Transverse colon (tissue), 4 donors: ENCODE results near the gene CRELD2. TPM values are rescaled to one million over a fixed set of nuclear protein-coding genes. Genes with fewer than 3 reads are reported as not detected.

Experiments used
- DNase-seq: peaks from one replicate; pipeline ENCODE4 v3.0.0-alpha.2; 2019
- H3K27ac ChIP-seq, 4 donors: fragments of 200-600 bp; sonication (generic); 2 replicates each; pipeline ENCODE4 v1.5.1; 2016 to 2018; ENCODE audit warnings: inconsistent platforms in 4 of 4
- H3K27me3 ChIP-seq: fragments of 200-600 bp; sonication (generic); 2 replicates; pipeline ENCODE4 v1.5.1; 2017; ENCODE audit warnings: inconsistent platforms
- H3K36me3 ChIP-seq, 4 donors: fragments of 200-600 bp; sonication (generic); 2 replicates each; pipeline ENCODE4 v1.5.1; 2017 to 2019; ENCODE audit warnings: inconsistent platforms in 4 of 4
- H3K4me1 ChIP-seq, 4 donors: fragments of 200-600 bp; sonication (generic); 2 replicates each; pipeline ENCODE4 v1.5.1; 2017 to 2020; ENCODE audit warnings: inconsistent platforms in 4 of 4
- H3K4me3 ChIP-seq, 4 donors: fragments of 200-600 bp; sonication (generic); 1 replicate in 1 of 4; 2 replicates in 3 of 4; pipeline versions ENCODE4 v1.5.1 to v1.6.1; 2017 to 2019; ENCODE audit warnings: inconsistent platforms in 4 of 4
- H3K9me3 ChIP-seq, 2 donors: fragments of 200-600 bp; sonication (generic); 2 replicates each; pipeline ENCODE4 v1.5.1; 2017 to 2019; ENCODE audit warnings: inconsistent platforms in 2 of 2
- CTCF ChIP-seq, 5 experiments: fragments of 200-600 bp in 3 of 5; fragments of 450-650 bp in 2 of 5; sonication (generic) in 3 of 5; IDR thresholded peaks; 1 replicate in 2 of 5; 2 replicates in 3 of 5; pipeline ENCODE4 v1.5.1; 2016 to 2017; ENCODE audit warnings: antibody characterized with exemption in 5 of 5, inconsistent platforms in 3 of 5, mild to moderate bottlenecking in 2 of 5, moderate library complexity in 1 of 5
- EP300 ChIP-seq: sonication (generic); formaldehyde crosslinking; IDR thresholded peaks from one replicate; pipeline ENCODE4 v1.6.1; 2017; ENCODE audit warnings: antibody characterized with exemption, low read depth
- POLR2A ChIP-seq: fragments of 450-650 bp; IDR thresholded peaks from one replicate; pipeline ENCODE4 v1.6.1; 2016; ENCODE audit warnings: antibody characterized with exemption, mild to moderate bottlenecking, moderate library complexity
- POLR2AphosphoS5 ChIP-seq, 3 donors: sonication (generic); formaldehyde crosslinking; IDR thresholded peaks; one replicate each; pipeline ENCODE4 v1.6.1; 2016; ENCODE audit warnings: antibody characterized with exemption in 3 of 3
- WGBS, 2 donors: methylation state at CpG; one replicate each; pipeline ENCODE4 v1.1.5; 2018; ENCODE audit warnings: low coverage in 1 of 2; 5-methylcytosine and 5-hydroxymethylcytosine counted together
- in situ Hi-C, 4 donors: fragments of 200-750 bp; cut with MboI; loops; one replicate each; pipeline versions ENCODE4 v1.15.0 to v1.15.1; 2017; ENCODE audit warnings: low sequenced_read_pairs in 3 of 4, low pct_ligation_motif_present in 1 of 4, low pct_unique_long_range_greater_than_20kb in 1 of 4
- intact Hi-C: fragments of 100-400 bp; cut with DNase I; formaldehyde crosslinking; loops from one replicate; pipeline ENCODE4 v1.15.1; 2023; ENCODE audit warnings: low total_unique reads
- total RNA-seq, 4 donors: library from RNA; depleted of rRNA; stranded (reverse); fragments of >200 nt; gene quantifications; one replicate each; pipeline ENCODE4 v1.1.0, GENCODE V29; 2016

CRELD2 gene
- total RNA-seq, 4 donors from 2014 or later = 31.0 to 37.9 (median 36.4) TPM

- in situ Hi-C loops (loop anchor here in 2 of 4 donors (5.0 to 10.0 kb wide), 2 partner anchors 54 to 101 kb away; no protein-coding TSS in a partner anchor), intact Hi-C loops (no loop called here)
- peak; percentile 83 for DNase-seq
- peaks cover 9% of the 10 kb centered on the region for H3K27me3 ChIP-seq
- TF ChIP-seq CTCF (IDR thresholded peaks at IDR 0.05) (peak; percentile 45 to 74 (median 61)), POLR2AphosphoS5 (IDR thresholded peaks at IDR 0.05) (peak; percentile 19 to 56 (median 38)), POLR2A (peak; percentile 17), EP300 (no peak)
- H3K36me3 ChIP-seq = no peaks in the 10 kb centered on the region
- H3K27ac ChIP-seq = peak overlapping the region; percentile 48 to 97 (median 57)
- no peaks in the 10 kb centered on the region for H3K9me3 ChIP-seq
- peaks cover 21 to 48% (median 36%) of the 10 kb centered on the region in 4 donors for H3K4me1 ChIP-seq
- WGBS, 2 donors = 12% methylated on average over 5 of the region's 14 CpGs; no CpG with 5 or more reads in 1 of the 2 donors
- no peak overlapping the region for H3K4me3 ChIP-seq
Measured at GRCh38 chr22:49930596-49931412, 12.4 kb downstream of the CRELD2 start.

- Histone ChIP-seq H3K4me1 (peaks cover 36 to 66% (median 50%) of the 10 kb centered on the region in 4 donors), H3K27me3 (peaks cover 9% of the 10 kb centered on the region), H3K27ac (peak overlapping the region; percentile 86 to 97 (median 92)), H3K9me3 (no peaks in the 10 kb centered on the region), H3K36me3 (no peaks in the 10 kb centered on the region), H3K4me3 (peak overlapping the region in 1 of 4 donors; percentile 43)
- TF ChIP-seq EP300 (no peak), POLR2A (no peak), POLR2AphosphoS5 (IDR thresholded peaks at IDR 0.05) (peak in 2 of 3 donors; percentile 10 to 61), CTCF (IDR thresholded peaks at IDR 0.05) (no peak)
- in situ Hi-C loops = loop anchor here in 2 of 4 donors (5.0 to 10.0 kb wide), 2 partner anchors 51 to 99 kb away; no protein-coding TSS in a partner anchor
- 72% methylated on average over 27 of the region's 27 CpGs; no CpG with 5 or more reads in 1 of the 2 donors for WGBS, 2 donors
- DNase-seq = peak; percentile 66
- intact Hi-C loops = no loop called here
Measured at GRCh38 chr22:49933236-49934159, 15.1 kb downstream of the CRELD2 start.

GRCh38 chr22:49934160-49934890 lies 15.9 kb downstream of the CRELD2 start:
- Histone ChIP-seq H3K4me3 (peak overlapping the region; percentile 24 to 44 (median 38)), H3K4me1 (peaks cover 36 to 62% (median 47%) of the 10 kb centered on the region in 4 donors), H3K9me3 (no peaks in the 10 kb centered on the region), H3K27me3 (peaks cover under 1% of the 10 kb centered on the region), H3K27ac (peak overlapping the region; percentile 86 to 97 (median 92)), H3K36me3 (no peaks in the 10 kb centered on the region)
- peak; percentile 75 for DNase-seq
- WGBS, 2 donors = 57 to 72% methylated on average over 3 to 8 of the region's 24 CpGs
- in situ Hi-C loops = loop anchor here in 2 of 4 donors (5.0 to 10.0 kb wide), 2 partner anchors 50 to 98 kb away; no protein-coding TSS in a partner anchor
- intact Hi-C loops = no loop called here
- no peak for TF ChIP-seq EP300
- TF ChIP-seq POLR2AphosphoS5 (IDR thresholded peaks at IDR 0.05) = peak; percentile 21 to 54 (median 53)

- TF ChIP-seq POLR2A (no peak), POLR2AphosphoS5 (IDR thresholded peaks at IDR 0.05) (peak in 1 of 3 donors; percentile 24)
- peak; percentile 92 for DNase-seq
- peaks cover 36 to 57% (median 43%) of the 10 kb centered on the region in 4 donors for H3K4me1 ChIP-seq
- no peaks in the 10 kb centered on the region for H3K27me3 ChIP-seq
- 18% methylated on average over 16 of the region's 56 CpGs; no CpG with 5 or more reads in 1 of the 2 donors for WGBS, 2 donors
- no peaks in the 10 kb centered on the region for H3K9me3 ChIP-seq
- H3K27ac ChIP-seq = peak overlapping the region; percentile 86 to 97 (median 92)
- in situ Hi-C loops (loop anchor here in 2 of 4 donors (5.0 to 10.0 kb wide), 2 partner anchors 50 to 97 kb away; no protein-coding TSS in a partner anchor), intact Hi-C loops (no loop called here)
- H3K4me3 ChIP-seq = peak overlapping the region; percentile 24 to 44 (median 38)
- H3K36me3 ChIP-seq = no peaks in the 10 kb centered on the region
Measured at GRCh38 chr22:49934891-49935557, 16.6 kb downstream of the CRELD2 start.
